DMS153 treated with DMSO at 0.1 percent for 48 hours (cell line): Measurements from ENCODE around the gene YIF1B.
"Not testable (repeated sequence)": the region's sequence is repeated elsewhere in the genome, so short reads cannot be mapped to it uniquely, and the experiment has no call there.

ENCODE experiments used
- DNase-seq: peaks from one replicate; lab custom pipeline; 2025; ENCODE audit not compliant: unreplicated experiment; lab: John Stamatoyannopoulos, UW

Gene YIF1B

GRCh38 chr19:38277969-38278680 is 37.6 kb downstream of the YIF1B start:
- no peak for DNase-seq

DNA sequence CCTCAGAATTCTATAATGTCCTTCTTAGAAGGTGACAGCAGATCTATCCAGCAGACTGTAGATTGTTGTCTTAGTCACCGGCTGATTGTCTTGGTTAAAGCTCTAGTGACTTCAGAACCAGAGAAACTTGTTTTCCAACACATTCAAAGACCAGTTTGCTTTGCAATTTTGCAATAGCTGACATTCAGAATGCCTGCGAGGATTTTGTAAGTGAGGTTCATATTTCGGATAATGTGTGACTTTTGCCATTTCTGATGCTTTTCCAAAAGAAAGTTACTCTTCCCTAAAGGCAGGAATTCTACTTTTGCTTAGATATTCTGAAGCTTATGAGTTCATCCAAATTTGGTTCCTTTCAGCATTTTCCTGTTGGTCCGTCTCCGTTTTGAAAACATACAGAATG is 38.2 kb downstream of the YIF1B start:
- no peak for DNase-seq

- no peak for DNase-seq
Observed at GRCh38 chr19:38276942-38277517, 38.7 kb downstream of the YIF1B start.

DNA sequence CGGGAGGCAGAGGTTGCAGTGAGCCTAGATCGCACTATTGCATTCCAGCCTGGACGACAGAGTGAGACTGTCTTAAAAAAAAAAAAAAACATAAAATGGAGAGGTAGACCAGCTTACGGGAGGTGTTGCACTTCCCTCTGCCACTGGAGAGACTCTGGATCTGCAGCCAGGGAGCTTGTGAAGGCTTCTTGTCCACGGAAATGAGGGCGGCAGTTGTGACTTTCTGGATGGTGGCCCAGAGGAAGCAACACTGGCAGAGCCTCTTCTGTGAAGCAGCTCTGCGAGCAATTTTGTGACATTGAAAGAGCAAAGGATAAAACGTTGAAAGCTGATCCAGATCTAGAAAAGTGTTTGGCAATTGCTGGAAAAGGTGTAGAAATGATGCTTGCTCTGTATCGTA is 41.0 kb downstream of the YIF1B start:
- no peak for DNase-seq

DNA sequence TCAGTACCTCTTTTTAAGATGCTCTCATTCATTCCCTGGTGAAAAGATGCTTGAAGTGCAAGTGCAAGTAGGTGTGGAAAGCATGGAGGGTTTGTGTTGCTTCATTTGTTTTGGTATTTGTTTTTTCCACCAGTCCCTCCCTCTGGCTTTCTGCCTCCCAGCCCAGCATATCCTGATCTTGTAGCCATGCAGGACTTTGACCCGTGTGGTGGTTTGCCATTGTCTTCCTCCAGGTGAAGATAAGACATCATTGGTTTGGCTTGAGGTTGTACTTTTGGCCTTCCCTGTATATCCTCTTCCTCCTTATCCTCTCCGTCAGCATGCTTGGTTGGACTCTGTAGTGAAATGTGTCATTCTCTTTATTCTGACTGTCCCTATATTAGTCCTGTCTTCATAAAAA is 42.2 kb downstream of the YIF1B start:
- DNase-seq: no peak

DNA sequence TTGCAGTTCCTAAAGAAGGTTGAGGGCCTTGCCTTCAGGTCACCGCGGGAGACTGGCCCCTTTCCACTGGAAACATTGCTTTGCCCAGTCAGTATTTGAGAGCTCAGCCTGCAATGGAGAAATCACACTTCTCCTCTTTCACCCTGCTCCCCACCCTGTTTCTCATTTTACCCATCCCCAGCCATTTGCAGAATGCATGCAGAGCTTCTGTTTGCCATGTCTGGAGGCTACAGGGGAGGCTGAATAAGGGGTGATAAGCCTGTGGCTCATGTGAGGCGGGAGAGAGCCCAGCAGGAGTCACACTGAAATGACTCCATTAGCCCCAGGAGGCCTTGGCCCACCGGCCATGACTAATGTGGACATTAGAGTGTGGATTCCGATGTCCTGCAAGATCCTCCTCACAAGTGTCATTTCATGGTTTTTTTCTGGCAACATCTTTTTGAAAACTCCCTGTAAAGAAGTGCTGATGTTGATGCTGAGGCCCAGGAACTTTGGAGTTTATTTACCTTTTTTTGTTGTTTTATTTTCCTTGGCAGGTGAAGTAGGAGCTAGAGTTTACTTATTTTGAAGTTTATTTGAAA is 45.1 kb downstream of the YIF1B start:
- DNase-seq: no peak

GRCh38 chr19:38268539-38268938 is 47.2 kb downstream of the YIF1B start:
- DNase-seq: no peak

DNA sequence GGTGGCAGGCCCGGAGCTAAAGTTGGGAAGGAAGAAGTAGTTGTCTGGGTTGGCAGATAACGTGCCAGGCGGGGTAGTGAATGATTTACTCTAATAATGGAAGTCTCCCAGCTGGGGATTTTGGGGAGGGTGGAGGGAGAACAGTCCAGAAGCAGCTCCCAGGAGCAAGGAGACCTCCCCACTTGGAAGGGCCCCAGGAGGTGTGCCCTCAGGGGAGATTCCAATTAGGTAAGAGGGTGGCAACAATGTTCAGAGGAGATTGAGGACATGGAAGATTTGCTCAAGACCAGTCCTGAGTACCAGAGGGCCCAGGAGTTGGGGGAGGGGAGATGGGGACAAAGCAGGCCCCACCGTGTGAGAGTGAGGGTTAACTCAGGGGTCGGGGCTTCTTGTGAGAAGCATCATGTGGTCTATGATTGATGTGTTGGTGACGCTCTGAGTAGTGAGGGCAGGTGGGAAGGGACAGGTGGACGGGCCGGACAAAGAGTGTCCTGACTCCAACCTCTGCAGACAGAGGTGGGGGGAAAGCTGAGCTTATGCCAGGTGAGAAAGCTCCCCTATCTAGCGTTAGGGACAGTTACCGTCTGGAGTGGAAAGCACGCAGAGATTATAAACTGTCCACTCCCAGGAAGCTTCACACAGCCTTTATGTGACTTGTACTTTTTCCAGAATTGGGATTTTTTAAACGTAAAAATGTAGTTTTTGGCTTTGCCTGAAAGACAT is 47.8 kb downstream of the YIF1B start:
- DNase-seq: no peak

DNA sequence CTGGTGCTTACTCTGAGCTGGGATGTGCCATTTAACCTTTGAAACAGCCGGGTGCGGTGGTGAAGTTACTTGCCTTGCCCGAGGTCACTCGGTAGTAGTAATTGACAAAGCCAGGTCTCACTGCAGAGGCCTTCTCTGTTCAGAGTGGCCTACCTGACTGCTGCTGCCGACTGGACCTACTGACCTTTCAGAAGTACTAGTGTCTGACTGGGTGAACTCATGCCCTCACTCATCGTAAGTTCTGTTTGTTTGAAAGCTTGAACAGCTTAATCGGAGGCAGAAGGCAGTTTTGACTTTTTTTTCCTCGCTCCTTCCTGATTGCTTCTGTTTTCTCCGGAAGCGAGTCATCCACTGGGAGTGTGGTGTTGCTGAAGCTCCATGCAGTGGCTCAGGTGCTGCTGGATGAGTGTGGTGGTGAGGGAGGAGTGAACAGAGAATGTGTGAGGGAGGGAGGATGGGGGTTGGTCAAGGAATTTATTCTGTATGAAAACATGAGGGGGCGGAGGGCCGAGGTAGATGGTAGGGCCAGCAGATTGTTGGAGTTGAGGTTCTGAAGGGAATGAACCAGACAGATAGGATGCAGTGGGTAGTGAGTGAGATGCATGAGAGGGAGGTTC is 48.7 kb downstream of the YIF1B start:
- no peak for DNase-seq

GRCh38 chr19:38265921-38266429 is 49.8 kb downstream of the YIF1B start:
- no peak for DNase-seq

DNA sequence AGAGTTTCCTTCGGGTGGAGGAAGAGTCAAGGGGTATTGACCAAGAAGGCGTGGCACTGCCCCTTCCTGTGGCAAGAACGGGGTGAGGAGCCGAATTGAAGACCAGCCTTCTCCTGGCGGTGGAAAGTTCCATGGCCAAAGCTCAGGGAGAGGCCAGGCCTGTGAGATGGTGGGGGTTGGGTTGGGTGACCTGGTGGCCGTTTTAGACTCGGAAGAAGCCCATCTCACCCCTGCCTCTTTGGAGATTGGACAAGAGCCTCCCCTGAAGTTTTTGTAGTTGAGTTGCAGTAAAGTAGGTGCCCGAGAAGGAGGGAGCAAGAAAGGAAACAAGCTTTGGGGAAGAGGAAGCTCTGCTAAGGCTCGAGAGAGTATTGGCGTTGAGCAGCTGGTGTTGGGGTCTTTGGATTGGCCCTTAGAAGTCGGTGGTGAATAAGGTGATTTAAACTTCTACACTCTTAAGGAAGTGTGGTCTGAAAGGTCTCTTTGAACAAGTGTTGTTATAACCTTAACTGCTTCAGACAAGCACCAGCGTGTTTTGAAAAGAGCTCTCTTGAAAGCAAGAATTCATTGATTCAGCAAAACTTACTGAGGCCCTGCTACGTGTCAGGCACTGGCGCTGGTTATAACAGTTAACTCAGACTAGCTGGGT is 50.4 kb downstream of the YIF1B start:
- DNase-seq: no peak

DNA sequence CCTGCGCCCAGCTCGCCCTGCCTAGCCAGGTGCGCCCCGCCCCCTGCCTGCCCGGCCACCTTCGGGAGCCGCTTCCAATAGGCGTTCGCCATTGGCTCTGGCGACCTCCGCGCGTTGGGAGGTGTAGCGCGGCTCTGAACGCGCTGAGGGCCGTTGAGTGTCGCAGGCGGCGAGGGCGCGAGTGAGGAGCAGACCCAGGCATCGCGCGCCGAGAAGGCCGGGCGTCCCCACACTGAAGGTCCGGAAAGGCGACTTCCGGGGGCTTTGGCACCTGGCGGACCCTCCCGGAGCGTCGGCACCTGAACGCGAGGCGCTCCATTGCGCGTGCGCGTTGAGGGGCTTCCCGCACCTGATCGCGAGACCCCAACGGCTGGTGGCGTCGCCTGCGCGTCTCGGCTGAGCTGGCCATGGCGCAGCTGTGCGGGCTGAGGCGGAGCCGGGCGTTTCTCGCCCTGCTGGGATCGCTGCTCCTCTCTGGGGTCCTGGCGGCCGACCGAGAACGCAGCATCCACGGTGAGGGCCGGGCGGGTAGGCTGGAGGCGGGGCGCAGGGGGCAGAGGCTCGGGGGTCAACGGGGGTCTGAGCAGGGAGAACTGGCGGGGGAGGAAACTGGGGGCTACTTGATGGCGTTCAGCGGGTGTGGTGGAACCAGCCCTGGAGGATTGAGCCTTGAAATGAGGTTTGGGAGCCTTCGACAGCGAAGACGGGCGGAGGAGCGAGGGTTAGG is 51.1 kb downstream of the YIF1B start, which contains the start of gene SPINT2:
Gene SPINT2 (plus strand): TSS at position 88 of the 727 bp plus-strand sequence. CDS start 320 bp downstream, at position 408.
- no peak for DNase-seq

GRCh38 chr19:38263689-38264485 is 51.9 kb downstream of the YIF1B start:
- peak; percentile 95 for DNase-seq

DNA sequence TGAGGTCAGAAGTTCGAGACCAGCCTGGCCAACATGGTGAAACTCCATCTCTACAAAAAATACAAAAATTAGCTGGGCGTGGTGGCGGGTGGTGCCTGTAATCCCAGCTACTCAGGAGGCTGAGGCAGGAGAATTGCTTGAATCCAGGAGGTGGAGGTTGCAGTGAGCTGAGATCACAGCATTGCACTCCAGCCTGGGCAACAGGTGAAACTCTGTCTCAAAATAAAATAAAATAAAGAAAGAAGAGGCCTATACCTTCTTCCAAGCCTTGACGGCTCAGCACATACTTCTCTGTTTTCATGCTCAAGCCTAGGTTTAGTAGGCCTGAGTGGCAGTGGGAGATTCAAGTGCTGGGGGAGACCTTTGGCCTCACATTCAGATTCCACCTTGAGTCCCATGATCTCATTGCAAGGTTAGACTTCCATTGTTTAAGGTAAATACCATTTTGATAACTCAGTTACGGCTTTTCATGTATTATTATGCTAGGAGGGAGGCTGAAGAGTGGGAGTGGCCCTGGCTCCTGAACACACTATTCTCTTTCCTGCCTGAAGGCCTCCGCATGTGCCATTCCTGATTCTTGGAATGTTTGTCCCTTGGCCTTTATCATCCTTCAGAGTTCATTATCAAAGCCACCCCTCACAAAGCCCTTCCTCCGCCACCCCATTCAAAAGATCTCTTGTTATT is 53.0 kb downstream of the YIF1B start:
- DNase-seq: no peak

DNA sequence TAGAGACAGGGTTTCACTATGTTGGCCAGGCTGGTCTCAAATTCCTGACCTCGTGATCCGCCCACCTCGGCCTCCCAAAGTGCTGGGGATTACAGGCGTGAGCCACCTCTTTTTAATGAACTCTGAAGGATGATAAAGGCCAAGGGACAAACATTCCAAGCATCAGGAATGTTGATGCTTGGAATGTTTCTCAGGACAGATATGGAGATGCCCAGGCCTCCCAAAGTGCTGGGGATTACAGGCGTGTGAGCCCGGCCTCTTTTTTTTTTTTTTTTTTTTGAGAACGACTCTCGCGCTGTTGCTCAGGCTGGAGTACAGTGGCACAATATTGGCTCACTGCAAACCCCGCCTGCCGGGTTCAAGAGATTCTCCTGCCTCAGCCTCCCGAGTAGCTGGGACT is 53.8 kb downstream of the YIF1B start:
- not testable (repeated sequence) for DNase-seq

- DNase-seq: no peak
Observed at GRCh38 chr19:38255383-38256014, 60.2 kb downstream of the YIF1B start.

GRCh38 chr19:38253788-38254187 is 62.0 kb downstream of the YIF1B start:
- no peak for DNase-seq
